ENCODE results near the gene KRT16. TPM values are rescaled to one million over a fixed set of nuclear protein-coding genes. Genes with fewer than 3 reads are reported as not detected.

Gene KRT16
- total and polyA plus RNA-seq, 2 donors (not counting 3 experiments of a cell fraction or from before 2014, with no cell fraction given), result not detected

GRCh38 chr17:41635121-41636097 is 22.8 kb upstream of the KRT16 start:
- Histone ChIP-seq H3K79me2 (ENCODE audit: control insufficient read depth, insufficient read depth, low read length) (no peaks in the 10 kb centered on the region), H3K9me1 (replicated peaks; ENCODE audit: control insufficient read depth, extremely low read depth, insufficient read depth, low read length) (no peaks in the 10 kb centered on the region), H3K9ac (replicated peaks; ENCODE audit: extremely low read depth, insufficient read depth, low read length) (no peak overlapping the region), H3K9me3 (replicated peaks; ENCODE audit: control insufficient read depth, insufficient read depth, low read length) (no peaks in the 10 kb centered on the region), H3K4me1 (ENCODE audit: control insufficient read depth, extremely low read depth, insufficient read depth, low read length) (no peaks in the 10 kb centered on the region), H4K20me1 (replicated peaks; ENCODE audit: control insufficient read depth, extremely low read depth, insufficient read depth, low read length) (no peaks in the 10 kb centered on the region), H3K4me3 (replicated peaks in 1 of 3; ENCODE audit: insufficient read depth in 1 of 3, low read depth in 1 of 3, low read length in 3 of 3) (no peak overlapping the region), H2AFZ (ENCODE audit: low read depth, low read length) (peak overlapping the region; percentile 15), H3K27ac (ENCODE audit: insufficient read depth, low read depth, low read length) (no peak overlapping the region), H3K4me2 (ENCODE audit: insufficient read depth, low read length) (no peak overlapping the region), H3K27me3 (ENCODE audit: control insufficient read depth in 2 of 2, insufficient read depth in 2 of 2, low read length in 2 of 2) (no peaks in the 10 kb centered on the region), H3K36me3 (ENCODE audit: control insufficient read depth in 2 of 2, extremely low read depth in 1 of 2, insufficient read depth in 2 of 2, low read length in 2 of 2) (no peaks in the 10 kb centered on the region)
- dilution Hi-C loops (cut with MboI; ENCODE audit: extremely low pct_ligation_motif_present, low sequenced_read_pairs), result no loop called here
- ChIA-PET POLR2A (no interaction called here), CTCF (interaction anchor here (0.8 to 3.7 kb wide), 6 partner anchors 13 to 779 kb away, joined by 3 to 17 read pairs (median 3); no protein-coding TSS in a partner anchor)
- intact Hi-C loops (cut with micrococcal nuclease), result no loop called here
- DNase-seq (ENCODE audit: low read depth, low spot score) (no peak), FAIRE-seq (no peak)
- BruUV-seq (replicated peaks), result no TSS peak
- TF ChIP-seq MAX (IDR thresholded peaks at IDR 0.05; ENCODE audit: insufficient read depth, insufficient read length) (no peak), JUN (IDR thresholded peaks at IDR 0.05; ENCODE audit: borderline replicate concordance, insufficient read depth, insufficient read length, low read depth) (no peak), MYC (IDR thresholded peaks at IDR 0.05; ENCODE audit: low read depth, low read length) (no peak), FOS (IDR thresholded peaks at IDR 0.05; ENCODE audit: borderline replicate concordance, insufficient read depth, low read length) (no peak), EZH2 (IDR thresholded peaks at IDR 0.05; ENCODE audit: borderline replicate concordance, low read depth, low read length, severe bottlenecking) (no peak), POLR2AphosphoS5 (IDR thresholded peaks at IDR 0.05; ENCODE audit: insufficient read depth, low read depth, low read length) (no peak), GATA2 (IDR thresholded peaks at IDR 0.05; ENCODE audit: insufficient read depth, insufficient read length, low read depth, low read length) (no peak), CTCF (IDR thresholded peaks at IDR 0.05; ENCODE audit: extremely low read depth in 1 of 2, insufficient read depth in 1 of 2, low read depth in 1 of 2, low read length in 2 of 2) (no peak), POLR2A (IDR thresholded peaks at IDR 0.05; ENCODE audit: low read depth, low read length) (no peak)
